CD4-positive, alpha-beta memory T cell (primary cell): ENCODE results near the gene SETBP1. TPM values are rescaled to one million over a fixed set of nuclear protein-coding genes. Genes with fewer than 3 reads are reported as not detected.

Experiments
- CTCF ChIA-PET: fragments of 350-600 bp; sonication (Branson Sonifier 250); formaldehyde crosslinking; loops from one replicate; lab custom pipeline; 2021; ENCODE audit warnings: inconsistent platforms; ENCODE audit not compliant: partially characterized antibody; lab: Charles Lee
- POLR2A ChIA-PET: fragments of 350-600 bp; sonication (Branson Sonifier 250); formaldehyde crosslinking; loops from one replicate; lab custom pipeline; 2021; ENCODE audit not compliant: partially characterized antibody; lab: Charles Lee
- DNase-seq, 5 donors: peaks; one replicate each; pipeline versions ENCODE4 v3.0.0 to v3.0.0-alpha.2; 2020 to 2022; ENCODE audit warnings: mixed read lengths in 1 of 5
- H3K27ac ChIP-seq: one replicate; pipeline ENCODE4 v1.7.0; 2013; ENCODE audit warnings: low read depth, low read length
- H3K27me3 ChIP-seq: 2 replicates; pipeline ENCODE4 v1.7.0; 2013; ENCODE audit warnings: mild to moderate bottlenecking, low read length, moderate library complexity; ENCODE audit not compliant: insufficient read depth
- H3K36me3 ChIP-seq: 2 replicates; pipeline ENCODE4 v1.7.0; 2013; ENCODE audit warnings: mild to moderate bottlenecking, low read length, moderate library complexity; ENCODE audit not compliant: insufficient read depth
- H3K4me1 ChIP-seq: 2 replicates; pipeline ENCODE4 v1.7.0; 2013; ENCODE audit warnings: mild to moderate bottlenecking, low read length, moderate library complexity; ENCODE audit not compliant: insufficient read depth
- H3K4me3 ChIP-seq, 2 donors: one replicate each; pipeline ENCODE4 v1.7.0; 2013; ENCODE audit warnings: low read length in 2 of 2, mild to moderate bottlenecking in 1 of 2
- H3K9me3 ChIP-seq, 2 donors: one replicate each; pipeline ENCODE4 v1.7.0; 2013; ENCODE audit warnings: low read length in 2 of 2, control low read depth in 1 of 2; ENCODE audit not compliant: control insufficient read depth in 1 of 2
- H3K27ac Mint-ChIP-seq, 7 donors: one replicate each; pipeline ENCODE4 v1.8.0; 2020 to 2021; ENCODE audit warnings: mixed read lengths in 7 of 7, mild to moderate bottlenecking in 6 of 7, inconsistent platforms in 3 of 7, moderate library complexity in 3 of 7
- H3K27me3 Mint-ChIP-seq, 2 donors: one replicate each; pipeline ENCODE4 v1.8.0; 2020 to 2021; ENCODE audit warnings: mixed read lengths in 2 of 2
- H3K36me3 Mint-ChIP-seq, 2 donors: one replicate each; pipeline ENCODE4 v1.8.0; 2020 to 2021; ENCODE audit warnings: mixed read lengths in 2 of 2, inconsistent platforms in 1 of 2, mild to moderate bottlenecking in 1 of 2
- H3K4me1 Mint-ChIP-seq, 4 donors: one replicate each; pipeline ENCODE4 v1.8.0; 2020 to 2021; ENCODE audit warnings: mixed read lengths in 4 of 4, mild to moderate bottlenecking in 1 of 4
- H3K4me3 Mint-ChIP-seq, 8 donors: one replicate each; pipeline ENCODE4 v1.8.0; 2020 to 2021; ENCODE audit warnings: mixed read lengths in 8 of 8, mild to moderate bottlenecking in 7 of 8, moderate library complexity in 6 of 8, inconsistent platforms in 3 of 8
- H3K9me3 Mint-ChIP-seq, 8 donors: one replicate each; pipeline ENCODE4 v1.8.0; 2020 to 2021; ENCODE audit warnings: mixed read lengths in 8 of 8, mild to moderate bottlenecking in 5 of 8, inconsistent platforms in 3 of 8, moderate library complexity in 1 of 8
- intact Hi-C: fragments of 100-400 bp; cut with micrococcal nuclease; formaldehyde crosslinking; loops from one replicate; pipeline ENCODE4 v1.15.1; 2023
- polyA plus RNA-seq, 2 donors: library from polyadenylated mRNA; unstranded; fragments of 300-500 nt; fragmentation: Illumina TruSeq; gene quantifications; one replicate each; pipeline ENCODE4 v1.2.3, GENCODE V29; 2021
- total RNA-seq, 2 experiments: library from RNA; stranded (reverse); gene quantifications; one replicate each; pipeline ENCODE4 v1.2.3, GENCODE V29; 2021

The SETBP1 gene
- total and polyA plus RNA-seq, 4 experiments from 2014 or later: 0.03 to 0.21 (median 0.09) TPM; not detected in 1

DNA sequence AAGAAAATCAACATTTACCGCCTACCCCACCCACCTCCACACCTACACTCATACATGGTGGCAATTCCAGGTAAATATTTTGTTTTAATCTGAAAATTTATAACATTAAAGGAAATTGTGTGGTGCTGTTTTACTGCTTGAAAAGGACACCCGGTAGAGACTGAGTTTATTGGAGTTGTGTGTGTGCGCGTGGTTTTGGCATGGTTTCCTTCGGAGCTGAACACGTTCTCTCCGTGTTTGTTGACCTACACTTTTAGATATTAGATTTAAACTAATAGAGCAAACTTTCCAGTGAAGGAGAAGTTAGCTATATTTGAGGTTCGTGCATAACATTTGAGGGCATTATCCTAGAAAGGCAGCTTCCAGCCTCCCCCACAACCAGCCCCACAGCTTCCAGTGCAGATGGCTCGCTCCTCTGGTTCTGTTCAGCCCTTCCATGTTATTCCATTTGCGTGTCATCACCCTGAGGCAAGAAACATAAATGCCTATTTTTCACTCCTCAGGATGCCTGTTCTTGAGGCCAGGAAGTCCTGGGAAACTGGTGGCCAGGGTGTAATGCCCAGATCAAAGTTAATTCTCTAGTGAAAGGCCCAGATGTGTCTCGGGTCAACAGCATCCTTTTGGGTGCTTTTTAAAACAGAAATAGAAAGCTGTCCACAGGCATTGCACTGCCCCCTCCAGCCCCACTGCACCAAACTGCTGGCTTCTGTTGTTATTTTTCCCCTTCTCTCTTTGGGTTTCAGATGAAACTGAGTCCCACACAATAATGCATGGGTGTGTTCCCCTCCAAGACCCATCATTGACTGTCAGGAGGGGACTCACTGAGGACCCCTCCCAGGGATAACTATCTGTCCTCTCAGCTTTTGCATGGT is 190.2 kb downstream of the SETBP1 start:
- Histone ChIP-seq H3K27me3 (no peaks in the 10 kb centered on the region), H3K36me3 (no peaks in the 10 kb centered on the region), H3K9me3 (no peaks in the 10 kb centered on the region), H3K27ac (no peak overlapping the region), H3K4me1 (no peaks in the 10 kb centered on the region), H3K4me3 (no peak overlapping the region)
- H3K4me1 Mint-ChIP-seq: no peaks in the 10 kb centered on the region
- H3K36me3 Mint-ChIP-seq: no peaks in the 10 kb centered on the region
- POLR2A ChIA-PET: no interaction called here
- no peak for DNase-seq
- H3K27ac Mint-ChIP-seq: no peak overlapping the region
- CTCF ChIA-PET: no interaction called here
- H3K27me3 Mint-ChIP-seq: peaks cover 5% of the 10 kb centered on the region in 2 donors
- no peak overlapping the region for H3K4me3 Mint-ChIP-seq
- peaks cover 0 to 3% (median 0%) of the 10 kb centered on the region in 8 donors for H3K9me3 Mint-ChIP-seq
- intact Hi-C loops: no loop called here

DNA sequence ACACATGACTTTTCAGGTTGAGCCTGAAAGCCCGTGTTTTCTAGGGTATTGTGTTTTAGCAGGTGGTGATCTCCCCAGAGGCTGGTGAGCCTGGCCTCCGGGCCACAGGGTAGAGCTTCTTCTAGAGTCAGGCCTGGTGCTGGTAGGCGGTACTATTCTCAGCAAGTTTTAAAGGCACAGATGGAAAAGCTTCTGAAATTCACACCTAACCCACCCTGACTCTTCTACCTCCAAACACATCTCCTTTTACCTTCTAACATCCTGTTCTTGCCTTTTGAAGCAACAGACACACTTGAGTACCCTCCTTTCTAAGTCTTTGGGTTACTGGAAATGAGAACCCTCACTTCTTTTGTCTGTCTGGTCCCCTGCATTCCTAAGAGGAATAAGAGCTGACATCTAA is 191.1 kb downstream of the SETBP1 start:
- no peaks in the 10 kb centered on the region for H3K9me3 ChIP-seq
- H3K9me3 Mint-ChIP-seq: peaks cover 0 to 3% (median 0%) of the 10 kb centered on the region in 8 donors
- H3K4me3 Mint-ChIP-seq: no peak overlapping the region
- H3K4me3 ChIP-seq: no peak overlapping the region
- H3K4me1 ChIP-seq: no peaks in the 10 kb centered on the region
- no peaks in the 10 kb centered on the region for H3K36me3 Mint-ChIP-seq
- DNase-seq: no peak
- peaks cover 5% of the 10 kb centered on the region in 2 donors for H3K27me3 Mint-ChIP-seq
- H3K4me1 Mint-ChIP-seq: no peaks in the 10 kb centered on the region
- H3K27me3 ChIP-seq: no peaks in the 10 kb centered on the region
- ChIA-PET CTCF (no interaction called here), POLR2A (no interaction called here)
- H3K27ac ChIP-seq: no peak overlapping the region
- intact Hi-C loops: no loop called here
- no peaks in the 10 kb centered on the region for H3K36me3 ChIP-seq
- H3K27ac Mint-ChIP-seq: no peak overlapping the region

DNA sequence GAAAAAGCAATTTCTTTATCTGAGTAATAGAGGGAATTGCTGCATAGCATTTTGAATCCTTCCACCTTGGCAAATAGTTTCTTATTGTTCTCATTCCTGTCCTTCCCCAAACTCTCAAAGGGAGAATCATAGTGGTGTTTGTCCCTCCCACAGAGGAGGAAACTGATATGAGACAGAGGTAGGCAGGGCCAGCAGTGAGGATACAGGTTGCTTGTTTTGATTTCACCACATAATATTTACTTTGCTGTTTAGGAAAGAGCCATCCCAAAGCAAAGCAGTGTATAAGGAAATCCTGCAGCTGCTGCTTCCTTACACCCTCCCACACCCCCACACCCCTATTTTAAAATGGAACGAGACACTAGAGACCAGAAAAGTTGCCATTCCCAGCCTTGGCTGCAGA is 195.3 kb downstream of the SETBP1 start:
- H3K27ac ChIP-seq: no peak overlapping the region
- intact Hi-C loops: no loop called here
- H3K4me1 ChIP-seq: no peaks in the 10 kb centered on the region
- Mint-ChIP-seq H3K4me3 (no peak overlapping the region), H3K27me3 (peaks cover 4 to 5% of the 10 kb centered on the region in 2 donors), H3K36me3 (no peaks in the 10 kb centered on the region), H3K4me1 (no peaks in the 10 kb centered on the region), H3K9me3 (peaks cover 0 to 3% (median 0%) of the 10 kb centered on the region in 8 donors), H3K27ac (no peak overlapping the region)
- no peaks in the 10 kb centered on the region for H3K9me3 ChIP-seq
- ChIA-PET POLR2A (no interaction called here), CTCF (interaction anchor here (0.6 to 0.8 kb wide), 2 partner anchors 16 to 345 kb away, joined by 3 read pairs; no protein-coding TSS in a partner anchor)
- H3K27me3 ChIP-seq: no peaks in the 10 kb centered on the region
- no peak for DNase-seq
- H3K36me3 ChIP-seq: no peaks in the 10 kb centered on the region
- H3K4me3 ChIP-seq: no peak overlapping the region

GRCh38 chr18:44876755-44877154 is 196.1 kb downstream of the SETBP1 start:
- H3K9me3 Mint-ChIP-seq: peaks cover 0 to 3% (median 0%) of the 10 kb centered on the region in 8 donors
- H3K4me1 Mint-ChIP-seq: no peaks in the 10 kb centered on the region
- no peaks in the 10 kb centered on the region for H3K27me3 ChIP-seq
- H3K4me1 ChIP-seq: no peaks in the 10 kb centered on the region
- no peaks in the 10 kb centered on the region for H3K36me3 ChIP-seq
- POLR2A ChIA-PET: no interaction called here
- intact Hi-C loops: no loop called here
- H3K4me3 Mint-ChIP-seq: no peak overlapping the region
- DNase-seq: no peak
- H3K9me3 ChIP-seq: no peaks in the 10 kb centered on the region
- H3K27ac ChIP-seq: no peak overlapping the region
- H3K4me3 ChIP-seq: no peak overlapping the region
- CTCF ChIA-PET: interaction anchor here (0.8 kb wide), 1 partner anchor 16 kb away, joined by 3 read pairs; no protein-coding TSS in a partner anchor
- no peaks in the 10 kb centered on the region for H3K36me3 Mint-ChIP-seq
- peaks cover 4 to 5% of the 10 kb centered on the region in 2 donors for H3K27me3 Mint-ChIP-seq
- H3K27ac Mint-ChIP-seq: no peak overlapping the region

GRCh38 chr18:44878335-44878734 is 197.6 kb downstream of the SETBP1 start:
- Histone ChIP-seq H3K9me3 (no peaks in the 10 kb centered on the region), H3K27ac (no peak overlapping the region), H3K27me3 (no peaks in the 10 kb centered on the region), H3K4me3 (no peak overlapping the region), H3K36me3 (no peaks in the 10 kb centered on the region), H3K4me1 (no peaks in the 10 kb centered on the region)
- H3K9me3 Mint-ChIP-seq: no peaks in the 10 kb centered on the region
- intact Hi-C loops: no loop called here
- no peaks in the 10 kb centered on the region for H3K4me1 Mint-ChIP-seq
- CTCF ChIA-PET: no interaction called here
- H3K36me3 Mint-ChIP-seq: no peaks in the 10 kb centered on the region
- POLR2A ChIA-PET: no interaction called here
- H3K4me3 Mint-ChIP-seq: no peak overlapping the region
- no peak for DNase-seq
- no peak overlapping the region for H3K27ac Mint-ChIP-seq
- peaks cover 0 to 4% of the 10 kb centered on the region in 2 donors for H3K27me3 Mint-ChIP-seq

DNA sequence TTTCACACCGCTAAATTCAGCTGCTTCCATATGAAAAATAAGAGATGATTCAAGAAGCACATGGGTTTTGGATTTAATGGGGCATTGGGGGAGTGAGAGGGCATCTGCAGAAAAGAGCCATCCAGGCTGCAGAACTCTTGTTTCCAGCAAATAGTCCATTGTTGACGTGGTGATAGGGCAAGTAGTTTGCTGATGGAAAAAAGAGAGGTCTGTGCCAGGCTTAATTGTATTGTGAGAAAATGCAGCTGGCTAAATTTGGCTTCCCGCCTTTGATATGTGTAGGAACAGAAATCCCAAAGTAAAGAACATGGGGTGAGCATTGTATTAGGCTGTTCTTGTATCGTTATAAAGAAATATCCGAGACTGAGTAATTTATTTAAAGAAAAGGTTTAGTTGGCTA is 199.5 kb downstream of the SETBP1 start:
- Histone ChIP-seq H3K4me1 (no peaks in the 10 kb centered on the region), H3K36me3 (no peaks in the 10 kb centered on the region), H3K27ac (no peak overlapping the region), H3K4me3 (no peak overlapping the region), H3K9me3 (no peaks in the 10 kb centered on the region), H3K27me3 (no peaks in the 10 kb centered on the region)
- CTCF ChIA-PET: no interaction called here
- POLR2A ChIA-PET: no interaction called here
- DNase-seq: no peak
- Mint-ChIP-seq H3K4me3 (no peak overlapping the region), H3K4me1 (no peaks in the 10 kb centered on the region), H3K36me3 (no peaks in the 10 kb centered on the region), H3K9me3 (no peaks in the 10 kb centered on the region), H3K27me3 (no peaks in the 10 kb centered on the region), H3K27ac (no peak overlapping the region)
- intact Hi-C loops: no loop called here

DNA sequence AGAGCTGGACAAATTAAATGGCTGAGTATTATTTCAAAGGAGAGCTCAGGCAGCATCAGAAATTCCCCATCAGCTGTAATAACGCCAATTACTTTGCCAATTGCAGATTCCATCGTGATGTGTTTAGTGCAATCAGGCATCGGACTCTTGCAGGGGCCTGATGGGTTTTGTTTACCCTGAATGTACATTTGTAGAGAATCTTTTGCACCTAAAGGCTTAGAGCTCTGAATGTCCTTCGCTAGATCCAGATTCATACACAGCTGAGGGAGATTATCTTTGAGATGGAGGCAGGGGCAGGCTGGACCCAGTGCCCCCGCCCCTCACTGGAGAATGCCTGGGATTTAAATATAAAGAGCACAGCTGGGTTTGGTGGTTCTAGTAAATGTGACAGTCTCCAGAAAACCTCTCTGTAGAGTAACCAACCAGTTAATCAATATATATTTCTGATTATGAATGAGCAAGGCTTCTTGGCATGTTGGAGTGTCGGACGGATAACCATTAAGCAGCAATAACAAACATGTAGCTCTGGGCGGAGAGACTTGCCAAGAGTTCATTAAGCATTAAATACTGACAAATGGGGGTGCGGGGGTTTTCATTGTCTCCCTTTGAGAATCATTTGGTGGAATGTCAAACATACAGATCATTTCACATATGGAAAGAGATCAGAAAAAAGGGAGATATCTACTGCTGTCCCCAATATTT is 200.9 kb downstream of the SETBP1 start:
- H3K36me3 ChIP-seq: no peaks in the 10 kb centered on the region
- Mint-ChIP-seq H3K4me3 (no peak overlapping the region), H3K27ac (no peak overlapping the region), H3K9me3 (no peaks in the 10 kb centered on the region), H3K4me1 (no peaks in the 10 kb centered on the region), H3K27me3 (no peaks in the 10 kb centered on the region), H3K36me3 (no peaks in the 10 kb centered on the region)
- no peak for DNase-seq
- no peak overlapping the region for H3K4me3 ChIP-seq
- ChIA-PET CTCF (interaction anchor here (1.0 to 1.8 kb wide), 3 partner anchors 11 to 203 kb away, joined by 3 to 5 read pairs (median 3); no protein-coding TSS in a partner anchor), POLR2A (no interaction called here)
- H3K4me1 ChIP-seq: no peaks in the 10 kb centered on the region
- H3K27me3 ChIP-seq: no peaks in the 10 kb centered on the region
- H3K27ac ChIP-seq: no peak overlapping the region
- H3K9me3 ChIP-seq: no peaks in the 10 kb centered on the region
- intact Hi-C loops: no loop called here
